H1 (cell line): ENCODE measurements around the gene ADH1C. TPM values are rescaled to one million over a fixed set of nuclear protein-coding genes. Genes with fewer than 3 reads are reported as not detected.

Experiments used
- CTCF ChIA-PET: fragments of 300-600 bp; sonication (Branson Sonifier 250); formaldehyde crosslinking; loops from one replicate; lab custom pipeline; 2021; ENCODE audit not compliant: partially characterized antibody; lab: Charles Lee
- POLR2A ChIA-PET: fragments of 300-600 bp; sonication (Branson Sonifier 250); formaldehyde crosslinking; loops from one replicate; lab custom pipeline; 2021; ENCODE audit warnings: inconsistent platforms; ENCODE audit not compliant: partially characterized antibody; lab: Charles Lee
- DNase-seq, 2 experiments: peaks; one replicate each; pipeline versions ENCODE4 v3.0.0 to v3.0.0-alpha.2; 2010 to 2022; ENCODE audit warnings: low spot score in 2 of 2, low read depth in 1 of 2, mixed read lengths in 1 of 2
- FAIRE-seq: peaks from 2 replicates; lab custom pipeline; 2011; peaks lifted over from hg19 to GRCh38; lab: Jason Lieb, UNC
- H2AFZ ChIP-seq: 2 replicates; pipeline ENCODE4 v1.8.1; 2012; ENCODE audit warnings: low read length, inconsistent platforms
- H2AK5ac ChIP-seq: 2 replicates; pipeline ENCODE4 v1.6.1; 2013; ENCODE audit warnings: low read depth, low read length
- H2BK120ac ChIP-seq: replicated peaks from 2 replicates; pipeline ENCODE3; 2013; ENCODE audit warnings: low read depth, low read length, inconsistent platforms
- H2BK12ac ChIP-seq: 2 replicates; pipeline ENCODE4 v1.6.1; 2013; ENCODE audit warnings: low read depth, low read length
- H2BK15ac ChIP-seq: 2 replicates; pipeline ENCODE4 v1.6.1; 2013; ENCODE audit warnings: low read length
- H2BK20ac ChIP-seq: 2 replicates; pipeline ENCODE4 v1.6.1; 2013; ENCODE audit warnings: low read length
- H2BK5ac ChIP-seq: 2 replicates; pipeline ENCODE4 v1.6.1; 2013; ENCODE audit warnings: low read depth, low read length
- H3K14ac ChIP-seq: 2 replicates; pipeline ENCODE4 v1.6.1; 2013; ENCODE audit warnings: inconsistent platforms; ENCODE audit not compliant: insufficient read length
- H3K18ac ChIP-seq: 2 replicates; pipeline ENCODE4 v1.6.1; 2013; ENCODE audit warnings: low read length; ENCODE audit errors: extremely low read depth
- H3K23ac ChIP-seq: 2 replicates; pipeline ENCODE4 v1.6.1; 2013; ENCODE audit warnings: inconsistent platforms; ENCODE audit not compliant: insufficient read length
- H3K23me2 ChIP-seq: 2 replicates; pipeline ENCODE4 v1.6.1; 2013; ENCODE audit warnings: low read depth, low read length
- H3K27ac ChIP-seq: 2 replicates; pipeline ENCODE4 v1.6.1; 2011; ENCODE audit warnings: low read depth, low read length, inconsistent platforms
- H3K27me3 ChIP-seq, 4 experiments: replicated peaks in 1 of 4; 1 replicate in 1 of 4; 2 replicates in 3 of 4; pipeline versions ENCODE4 v1.6.1 to v1.8.1; 2011 to 2013; ENCODE audit warnings: low read length in 3 of 4, mild to moderate bottlenecking in 3 of 4, inconsistent platforms in 2 of 4, mixed read lengths in 2 of 4, moderate library complexity in 1 of 4; ENCODE audit not compliant: control insufficient read depth in 3 of 4, insufficient read depth in 3 of 4; ENCODE audit errors: extremely low read depth in 1 of 4
- H3K36me3 ChIP-seq, 4 experiments: 2 replicates each; pipeline versions ENCODE4 v1.6.1 to v1.8.1; 2011 to 2013; ENCODE audit warnings: mild to moderate bottlenecking in 4 of 4, low read length in 3 of 4, moderate library complexity in 2 of 4, control low read depth in 1 of 4, inconsistent platforms in 1 of 4; ENCODE audit not compliant: insufficient read depth in 4 of 4, control insufficient read depth in 2 of 4
- H3K4ac ChIP-seq: replicated peaks from 2 replicates; pipeline ENCODE3; 2013; ENCODE audit warnings: low read length, low read depth, mixed read lengths, inconsistent platforms; ENCODE audit not compliant: insufficient read length
- H3K4me1 ChIP-seq, 4 experiments: replicated peaks in 1 of 4; 1 replicate in 1 of 4; 2 replicates in 3 of 4; pipeline versions ENCODE4 v1.6.1 to v1.8.1; 2011 to 2013; ENCODE audit warnings: low read length in 3 of 4, inconsistent platforms in 2 of 4, mixed read lengths in 1 of 4; ENCODE audit not compliant: insufficient read depth in 4 of 4, control insufficient read depth in 3 of 4
- H3K4me2 ChIP-seq, 2 experiments: 2 replicates each; pipeline versions ENCODE4 v1.6.1 to v1.8.1; 2011 to 2013; ENCODE audit warnings: low read depth in 2 of 2, low read length in 2 of 2, control low read depth in 1 of 2, inconsistent platforms in 1 of 2, mild to moderate bottlenecking in 1 of 2; ENCODE audit not compliant: insufficient read depth in 1 of 2
- H3K4me3 ChIP-seq, 4 experiments: fragments of 200-600, 300-600 bp in 1 of 4; sonication (generic), shearing (Covaris generic), sonication (Bioruptor Twin) in 1 of 4; 2 replicates each; pipeline versions ENCODE4 v1.5.1 to v1.8.1; 2011 to 2016; ENCODE audit warnings: low read length in 4 of 4, low read depth in 3 of 4, control low read depth in 2 of 4, inconsistent platforms in 2 of 4, mild to moderate bottlenecking in 2 of 4, mixed read lengths in 1 of 4, moderate library complexity in 1 of 4; ENCODE audit not compliant: insufficient read depth in 2 of 4; ENCODE audit errors: extremely low read depth in 1 of 4
- H3K56ac ChIP-seq: replicated peaks from 2 replicates; pipeline ENCODE3; 2013; ENCODE audit warnings: low read depth, mild to moderate bottlenecking, mixed read lengths, low read length, inconsistent platforms; ENCODE audit not compliant: insufficient read length
- H3K79me1 ChIP-seq: 2 replicates; pipeline ENCODE4 v1.6.1; 2013; ENCODE audit warnings: low read depth, low read length, control low read depth
- H3K79me2 ChIP-seq, 2 experiments: 2 replicates each; pipeline versions ENCODE4 v1.6.1 to v1.8.1; 2012 to 2013; ENCODE audit warnings: low read length in 2 of 2, mild to moderate bottlenecking in 2 of 2, inconsistent platforms in 1 of 2; ENCODE audit not compliant: insufficient read depth in 2 of 2, control insufficient read depth in 1 of 2
- H3K9ac ChIP-seq, 4 experiments: replicated peaks in 1 of 4; 1 replicate in 1 of 4; 2 replicates in 3 of 4; pipeline versions ENCODE4 v1.6.1 to v1.8.1; 2011 to 2013; ENCODE audit warnings: low read depth in 3 of 4, low read length in 3 of 4, control low read depth in 2 of 4, mild to moderate bottlenecking in 2 of 4, moderate library complexity in 2 of 4, inconsistent platforms in 1 of 4; ENCODE audit errors: extremely low read depth in 1 of 4
- H3K9me3 ChIP-seq, 2 experiments: 2 replicates each; pipeline versions ENCODE4 v1.6.1 to v1.8.1; 2012 to 2013; ENCODE audit warnings: mild to moderate bottlenecking in 2 of 2, moderate library complexity in 2 of 2, control low read depth in 1 of 2, inconsistent platforms in 1 of 2, low read depth in 1 of 2, low read length in 1 of 2, mixed read lengths in 1 of 2; ENCODE audit not compliant: insufficient read depth in 2 of 2
- H4K20me1 ChIP-seq, 2 experiments: replicated peaks in 1 of 2; 2 replicates each; pipeline versions ENCODE3 to v1.8.1; 2011 to 2013; ENCODE audit warnings: inconsistent platforms in 2 of 2, low read length in 2 of 2, mild to moderate bottlenecking in 1 of 2; ENCODE audit not compliant: insufficient read depth in 2 of 2, control insufficient read depth in 1 of 2
- H4K5ac ChIP-seq: 2 replicates; pipeline ENCODE4 v1.6.1; 2013; ENCODE audit warnings: low read length, low read depth, mixed read lengths, inconsistent platforms; ENCODE audit not compliant: insufficient read length
- H4K8ac ChIP-seq: 2 replicates; pipeline ENCODE4 v1.8.0; 2013; ENCODE audit warnings: mild to moderate bottlenecking, moderate library complexity, low read length, inconsistent platforms; ENCODE audit not compliant: insufficient read depth; ENCODE audit errors: extremely low read depth
- H4K91ac ChIP-seq: replicated peaks from 2 replicates; pipeline ENCODE3; 2013; ENCODE audit warnings: low read length, mixed read lengths, inconsistent platforms; ENCODE audit not compliant: insufficient read length
- CHD2 ChIP-seq: IDR thresholded peaks from 2 replicates; pipeline ENCODE4 v1.6.1; 2012; ENCODE audit warnings: low read length, improper control_type of control experiment
- GTF2F1 ChIP-seq: IDR thresholded peaks from 2 replicates; pipeline ENCODE4 v1.6.1; 2012; ENCODE audit warnings: low read depth, low read length, improper control_type of control experiment, borderline replicate concordance
- KDM5A ChIP-seq: fragments of 200-600 bp; IDR thresholded peaks from 2 replicates; pipeline ENCODE4 v1.7.1; 2012; ENCODE audit warnings: mild to moderate bottlenecking, low read length, inconsistent platforms, mixed read lengths
- RBBP5 ChIP-seq: IDR thresholded peaks from 2 replicates; pipeline ENCODE4 v1.7.1; 2012; ENCODE audit warnings: low read depth, mild to moderate bottlenecking, inconsistent platforms, low read length, moderate library complexity, borderline replicate concordance
- TBP ChIP-seq: IDR thresholded peaks from 2 replicates; pipeline ENCODE4 v1.6.1; 2011; ENCODE audit warnings: low read depth, low read length, improper control_type of control experiment
- WGBS, 2 experiments: shearing (Covaris generic) in 1 of 2; methylation state at CpG; one replicate each; pipeline versions ENCODE4 v1.1.6 to v1.1.7; 2013 to 2015; ENCODE audit warnings: low lambda C conversion rate in 2 of 2, mixed read lengths in 2 of 2, inconsistent platforms in 1 of 2, low coverage in 1 of 2, missing lambda C conversion rate in 1 of 2; ENCODE audit not compliant: insufficient replicate concordance in 2 of 2, insufficient coverage in 1 of 2, insufficient read length in 1 of 2; ENCODE audit errors: extremely low coverage in 1 of 2, missing lambda C conversion rate in 1 of 2; 5-methylcytosine and 5-hydroxymethylcytosine counted together
- polyA plus RNA-seq, 7 experiments: library from polyadenylated mRNA; depleted of rRNA in 3 of 7; stranded (reverse) in 5 of 7; unstranded in 2 of 7; fragments of >200 nt in 5 of 7; fragments of 200-250 nt in 2 of 7; gene quantifications; 1 replicate in 5 of 7; 2 replicates in 1 of 7; 4 replicates in 1 of 7; pipeline versions ENCODE4 v1.2.1 to v1.2.3, GENCODE V29; 2011 to 2013; ENCODE audit warnings: missing spikeins in 2 of 7, mixed read lengths in 2 of 7
- total RNA-seq: library from RNA; stranded (reverse); fragmentation: NEBNext Ultra II Directional; extraction: Animal tissue kit (Norgen Biotek cat#: 25700); gene quantifications from 2 replicates; pipeline ENCODE4 v1.2.1, GENCODE V29; 2021

Gene ADH1C
- total and polyA plus RNA-seq, 2 of the 8 experiments (the other 6 are each of a cell fraction or from before 2014, with no cell fraction given), result not detected

GRCh38 chr4:99305638-99306400 is 46.7 kb downstream of the ADH1C start:
- Histone ChIP-seq H3K9ac (no peak overlapping the region), H3K56ac (no peak overlapping the region), H3K4ac (no peak overlapping the region), H3K27me3 (no peaks in the 10 kb centered on the region), H4K5ac (no peak overlapping the region), H2BK15ac (no peak overlapping the region), H3K4me2 (no peak overlapping the region), H3K79me1 (no peaks in the 10 kb centered on the region), H3K27ac (no peak overlapping the region), H2BK12ac (no peak overlapping the region), H3K23me2 (no peaks in the 10 kb centered on the region; the same call in 1 of the 2 replicates), H3K4me1 (peaks cover 0 to 2% (median 0%) of the 10 kb centered on the region in 4 experiments; a peak in 1 of 7 replicates), H4K20me1 (no peaks in the 10 kb centered on the region), H3K36me3 (no peaks in the 10 kb centered on the region), H2BK20ac (no peak overlapping the region), H3K18ac (no peak overlapping the region), H2BK120ac (no peak overlapping the region), H2AFZ (no peak overlapping the region), H3K14ac (no peak overlapping the region), H3K79me2 (no peaks in the 10 kb centered on the region), H3K9me3 (no peaks in the 10 kb centered on the region), H4K8ac (no peak overlapping the region), H3K23ac (no peak overlapping the region), H3K4me3 (no peak overlapping the region), H2AK5ac (no peak overlapping the region), H2BK5ac (no peak overlapping the region), H4K91ac (no peak overlapping the region)
- FAIRE-seq (no peak), DNase-seq (no peak)
- 89% methylated on average over 11 of the region's 11 CpGs; no CpG with 5 or more reads in 1 of the 2 experiments for WGBS, 2 experiments
- TF ChIP-seq KDM5A, result no peak
- TF ChIP-seq RBBP5, result no peak
- no peak for TF ChIP-seq TBP
- no peak for TF ChIP-seq GTF2F1
- no peak for TF ChIP-seq CHD2
- ChIA-PET CTCF (interaction anchor here (0.9 kb wide), 1 partner anchor 44 kb away, joined by 3 read pairs; no protein-coding TSS in a partner anchor), POLR2A (no interaction called here)
